ES-I3 (cell line): ENCODE results near the gene TMEM130.
A peak's percentile ranks its signal among the peaks of the same experiment; 100 is the strongest.

Experiments used
- H3K36me3 ChIP-seq: 2 replicates; pipeline ENCODE4 v1.6.1; 2013; ENCODE audit warnings: mild to moderate bottlenecking, low read length, control low read depth, moderate library complexity; ENCODE audit not compliant: insufficient read depth
- H3K4me1 ChIP-seq: 2 replicates; pipeline ENCODE4 v1.6.1; 2013; ENCODE audit warnings: mild to moderate bottlenecking, control low read depth, low read length; ENCODE audit not compliant: insufficient read depth
- H3K9ac ChIP-seq: 2 replicates; pipeline ENCODE4 v1.6.1; 2013; ENCODE audit warnings: low read depth, mild to moderate bottlenecking, low read length, moderate library complexity
- H3K9me3 ChIP-seq: 2 replicates; pipeline ENCODE4 v1.6.1; 2013; ENCODE audit warnings: mild to moderate bottlenecking, low read length, moderate library complexity; ENCODE audit not compliant: control insufficient read depth, insufficient read depth

Gene TMEM130, protein sequence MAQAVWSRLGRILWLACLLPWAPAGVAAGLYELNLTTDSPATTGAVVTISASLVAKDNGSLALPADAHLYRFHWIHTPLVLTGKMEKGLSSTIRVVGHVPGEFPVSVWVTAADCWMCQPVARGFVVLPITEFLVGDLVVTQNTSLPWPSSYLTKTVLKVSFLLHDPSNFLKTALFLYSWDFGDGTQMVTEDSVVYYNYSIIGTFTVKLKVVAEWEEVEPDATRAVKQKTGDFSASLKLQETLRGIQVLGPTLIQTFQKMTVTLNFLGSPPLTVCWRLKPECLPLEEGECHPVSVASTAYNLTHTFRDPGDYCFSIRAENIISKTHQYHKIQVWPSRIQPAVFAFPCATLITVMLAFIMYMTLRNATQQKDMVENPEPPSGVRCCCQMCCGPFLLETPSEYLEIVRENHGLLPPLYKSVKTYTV

DNA sequence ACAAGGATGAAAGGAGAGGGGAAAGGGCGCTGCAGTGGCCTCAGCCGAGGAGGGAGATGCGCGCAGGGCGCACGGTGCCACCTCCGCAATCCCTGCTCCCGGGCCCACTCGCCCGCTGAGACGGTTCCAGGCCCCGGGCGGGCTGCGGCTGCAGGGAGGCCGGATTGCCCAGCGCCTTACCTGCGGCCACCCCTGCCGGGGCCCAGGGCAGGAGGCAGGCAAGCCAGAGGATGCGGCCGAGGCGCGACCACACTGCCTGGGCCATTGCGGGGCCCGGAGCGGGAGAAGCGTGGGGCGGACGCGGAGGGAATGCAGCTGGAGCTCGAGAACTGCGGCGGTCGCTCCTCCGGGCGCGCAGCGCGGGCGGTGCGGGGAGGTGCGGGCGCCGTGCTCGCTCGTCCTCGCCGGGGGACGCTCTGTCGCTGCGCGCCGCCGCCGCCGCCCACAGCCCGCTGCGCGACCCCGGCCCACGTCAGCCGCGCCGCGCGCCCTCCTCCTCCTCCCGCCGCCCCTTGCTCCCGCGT, at the start of gene TMEM130:
Gene TMEM130, minus strand, starts transcription at position 418 of the 524 bp plus-strand sequence. Its CDS starts 153 bp downstream, at position 265.
- Histone ChIP-seq H3K36me3 (no peaks in the 10 kb centered on the region), H3K9ac (peak within 1 kb of the TSS; percentile 76), H3K4me1 (peaks cover 9% of the 10 kb centered on the region; the same call in 1 of the 2 replicates), H3K9me3 (no peaks in the 10 kb centered on the region)

GRCh38 chr7:98917331-98917730, 47.5 kb upstream of the TMEM130 start:
- H3K9ac ChIP-seq = no peak overlapping the region
- H3K36me3 ChIP-seq = peaks cover 10% of the 10 kb centered on the region

DNA sequence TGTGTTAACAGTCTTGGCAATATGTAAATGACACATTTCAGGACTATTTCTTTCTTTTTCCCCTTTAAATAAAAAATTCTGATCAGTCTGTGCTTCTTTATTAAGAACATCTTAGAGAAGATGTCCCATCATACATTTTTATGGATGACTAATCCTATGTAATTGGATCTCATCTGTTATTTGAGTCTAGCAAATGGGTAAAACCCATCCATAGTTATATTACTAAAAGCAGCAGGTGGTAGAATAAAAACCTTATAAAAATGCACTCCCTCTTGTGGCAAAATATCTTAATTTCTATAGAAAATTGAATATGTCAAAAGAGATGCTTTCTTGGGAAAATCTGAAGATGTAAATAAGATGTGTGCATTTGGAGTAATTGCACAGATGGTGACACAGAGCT, 43.8 kb upstream of the TMEM130 start:
- no peak overlapping the region for H3K9ac ChIP-seq
- peaks cover 25% of the 10 kb centered on the region for H3K36me3 ChIP-seq
- no peaks in the 10 kb centered on the region; the same call in 1 of the 2 replicates for H3K9me3 ChIP-seq
- no peaks in the 10 kb centered on the region for H3K4me1 ChIP-seq

More at GRCh38 chr7:98917331-98917730, 47.5 kb upstream of the TMEM130 start:
- no peaks in the 10 kb centered on the region for H3K9me3 ChIP-seq
- H3K4me1 ChIP-seq = no peaks in the 10 kb centered on the region

GRCh38 chr7:98913026-98913425, 43.2 kb upstream of the TMEM130 start:
- Histone ChIP-seq H3K9me3 (no peaks in the 10 kb centered on the region; the same call in none of the 2 replicates), H3K4me1 (no peaks in the 10 kb centered on the region), H3K36me3 (peaks cover 31% of the 10 kb centered on the region), H3K9ac (no peak overlapping the region)

DNA sequence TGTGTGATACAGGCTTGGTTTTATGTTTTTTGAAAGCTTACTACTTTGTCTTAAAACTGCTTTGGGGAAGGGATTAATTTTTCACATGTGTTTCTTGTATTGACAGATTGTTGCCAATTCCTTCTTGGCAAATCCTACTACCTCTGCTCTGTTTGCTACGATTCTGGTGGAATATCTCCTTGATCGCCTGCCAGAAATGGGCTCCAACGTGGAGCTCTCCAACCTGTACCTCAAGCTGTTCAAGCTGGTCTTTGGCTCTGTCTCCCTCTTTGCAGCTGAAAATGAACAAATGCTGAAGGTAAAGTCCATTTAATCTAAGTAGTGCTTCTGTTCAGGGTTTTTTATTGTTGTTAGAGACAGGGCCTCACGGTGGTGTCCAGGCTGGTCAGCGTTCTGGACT, 42.1 kb upstream of the TMEM130 start:
- H3K9ac ChIP-seq = no peak overlapping the region
- H3K36me3 ChIP-seq = peaks cover 36% of the 10 kb centered on the region
- no peaks in the 10 kb centered on the region for H3K4me1 ChIP-seq
- no peaks in the 10 kb centered on the region; the same call in none of the 2 replicates for H3K9me3 ChIP-seq

GRCh38 chr7:98910427-98910826, 40.6 kb upstream of the TMEM130 start:
- H3K9ac ChIP-seq = no peak overlapping the region
- H3K36me3 ChIP-seq = peaks cover 40% of the 10 kb centered on the region
- H3K9me3 ChIP-seq = peaks cover 2% of the 10 kb centered on the region
- no peaks in the 10 kb centered on the region for H3K4me1 ChIP-seq

- no peak overlapping the region for H3K9ac ChIP-seq
- H3K9me3 ChIP-seq = peaks cover 2% of the 10 kb centered on the region
- no peaks in the 10 kb centered on the region for H3K4me1 ChIP-seq
- H3K36me3 ChIP-seq = peaks cover 50% of the 10 kb centered on the region
Measured at GRCh38 chr7:98909487-98909886, 39.7 kb upstream of the TMEM130 start.

DNA sequence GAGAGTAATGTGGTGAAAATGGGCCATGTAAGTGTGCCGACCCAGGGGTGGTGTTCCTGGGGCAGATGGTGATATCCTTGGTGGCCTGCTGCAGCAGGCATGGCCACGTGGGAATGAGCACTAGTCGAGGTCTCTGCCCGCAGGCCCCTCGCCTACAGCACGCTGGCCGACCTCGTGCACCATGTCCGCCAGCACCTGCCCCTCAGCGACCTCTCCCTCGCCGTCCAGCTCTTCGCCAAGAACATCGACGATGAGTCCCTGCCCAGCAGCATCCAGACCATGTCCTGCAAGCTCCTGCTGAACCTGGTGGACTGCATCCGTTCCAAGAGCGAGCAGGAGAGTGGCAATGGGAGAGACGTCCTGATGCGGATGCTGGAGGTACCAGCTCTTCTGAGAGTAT, 38.8 kb upstream of the TMEM130 start:
- H3K36me3 ChIP-seq = peaks cover 58% of the 10 kb centered on the region
- peaks cover 2% of the 10 kb centered on the region for H3K9me3 ChIP-seq
- H3K4me1 ChIP-seq = no peaks in the 10 kb centered on the region
- no peak overlapping the region for H3K9ac ChIP-seq

DNA sequence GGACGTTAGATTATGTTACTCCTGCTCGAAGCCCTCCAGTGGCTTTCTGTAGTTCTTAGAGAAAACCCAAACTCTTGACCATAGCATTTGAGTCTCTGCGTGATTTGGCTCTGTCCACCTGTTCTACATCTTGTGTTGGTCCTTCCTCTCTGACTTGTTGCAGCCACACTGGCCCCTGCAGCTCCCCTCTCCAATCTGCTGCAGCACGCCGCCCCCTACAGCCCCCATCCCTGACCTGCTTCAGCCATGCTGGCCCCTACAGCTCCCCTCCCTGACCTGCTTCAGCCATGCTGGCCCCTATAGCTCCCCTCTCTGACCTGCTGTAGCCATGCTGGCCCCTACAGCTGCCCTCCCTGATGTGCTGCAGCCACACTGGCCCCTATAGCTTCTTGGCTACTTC, 37.8 kb upstream of the TMEM130 start:
- Histone ChIP-seq H3K36me3 (peaks cover 64% of the 10 kb centered on the region), H3K9ac (no peak overlapping the region), H3K9me3 (peaks cover 2% of the 10 kb centered on the region), H3K4me1 (no peaks in the 10 kb centered on the region)

- H3K9me3 ChIP-seq = peaks cover 2% of the 10 kb centered on the region; the same call in 1 of the 2 replicates
- no peaks in the 10 kb centered on the region for H3K4me1 ChIP-seq
- no peak overlapping the region for H3K9ac ChIP-seq
- H3K36me3 ChIP-seq = peaks cover 74% of the 10 kb centered on the region
Measured at GRCh38 chr7:98903246-98903645, 33.4 kb upstream of the TMEM130 start.

- H3K36me3 ChIP-seq = peaks cover 70% of the 10 kb centered on the region
- H3K4me1 ChIP-seq = no peaks in the 10 kb centered on the region
- H3K9me3 ChIP-seq = 0 out of 2 replicates have a peak, but pooled peaks cover 2% of the 10 kb centered on the region
- no peak overlapping the region for H3K9ac ChIP-seq
Measured at GRCh38 chr7:98902523-98902922, 32.7 kb upstream of the TMEM130 start.

DNA sequence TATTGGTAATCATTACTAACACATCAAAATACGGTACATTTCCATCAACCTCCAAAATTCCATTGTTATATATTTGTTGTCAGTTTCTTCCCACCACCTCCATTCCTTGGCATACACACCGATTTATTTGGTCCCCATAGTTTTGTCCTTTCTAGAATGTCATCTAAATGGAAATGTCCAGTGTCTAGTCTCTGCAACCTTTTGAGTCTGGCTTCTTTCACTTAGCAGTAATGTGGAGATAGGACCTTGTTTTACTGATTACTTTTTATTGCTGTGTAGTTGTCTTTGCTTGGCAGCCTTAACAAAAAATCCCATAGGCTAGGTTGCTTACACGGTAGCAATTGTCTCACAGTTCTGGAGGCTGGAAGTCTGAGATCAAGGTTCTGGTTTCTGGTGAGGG, 31.0 kb upstream of the TMEM130 start:
- Histone ChIP-seq H3K4me1 (no peaks in the 10 kb centered on the region), H3K9ac (no peak overlapping the region), H3K36me3 (peaks cover 60% of the 10 kb centered on the region), H3K9me3 (no peaks in the 10 kb centered on the region)

GRCh38 chr7:98899816-98900215, 30.0 kb upstream of the TMEM130 start:
- H3K4me1 ChIP-seq = no peaks in the 10 kb centered on the region
- peaks cover 54% of the 10 kb centered on the region for H3K36me3 ChIP-seq
- H3K9ac ChIP-seq = no peak overlapping the region
- no peaks in the 10 kb centered on the region for H3K9me3 ChIP-seq

DNA sequence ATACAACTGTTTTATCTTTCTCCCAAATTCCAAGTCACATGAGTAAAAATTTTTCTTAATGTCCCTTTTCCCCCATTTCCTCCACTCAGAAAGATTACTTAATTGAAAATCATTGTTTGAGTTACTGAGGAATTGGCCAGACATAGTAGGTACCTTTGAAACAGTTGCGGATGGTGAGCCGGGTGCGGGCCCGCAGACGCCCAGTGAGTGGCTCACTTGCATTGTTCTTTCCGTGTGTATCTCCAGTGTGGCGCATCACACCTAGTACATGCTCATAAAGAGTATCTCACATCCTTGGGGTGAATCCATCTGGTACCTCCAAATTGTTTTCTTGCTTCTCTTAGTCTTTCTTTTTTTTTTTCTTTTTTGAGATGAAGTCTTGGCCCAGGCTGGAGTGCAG, 22.8 kb upstream of the TMEM130 start:
- no peaks in the 10 kb centered on the region for H3K4me1 ChIP-seq
- H3K9me3 ChIP-seq = no peaks in the 10 kb centered on the region
- no peak overlapping the region for H3K9ac ChIP-seq
- H3K36me3 ChIP-seq = peaks cover 10% of the 10 kb centered on the region

DNA sequence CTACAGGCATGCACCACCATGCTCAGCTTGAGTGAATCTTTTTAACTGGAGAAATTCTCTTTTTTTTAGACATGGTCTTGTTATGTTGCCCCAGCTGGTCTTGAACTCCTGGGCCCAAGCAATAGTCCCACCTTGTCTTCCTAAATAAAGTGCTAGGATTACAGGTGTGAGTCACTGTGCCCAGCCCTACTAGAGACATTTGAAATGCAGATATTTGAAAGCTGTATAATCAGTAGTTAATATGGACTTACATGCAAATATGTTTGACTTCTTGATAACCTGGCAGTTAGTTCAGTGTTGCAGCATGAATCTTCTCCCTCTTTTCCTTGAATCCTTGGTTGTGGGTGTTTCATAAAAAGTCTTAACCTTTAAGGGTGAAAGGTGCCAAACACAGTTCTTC, 17.2 kb upstream of the TMEM130 start:
- no peaks in the 10 kb centered on the region for H3K4me1 ChIP-seq
- H3K9me3 ChIP-seq = no peaks in the 10 kb centered on the region
- peaks cover 9% of the 10 kb centered on the region for H3K36me3 ChIP-seq
- no peak overlapping the region for H3K9ac ChIP-seq
